SH-SY5Y (cell line): ENCODE measurements around the gene OLFML3.

Experiments
- GATA2 ChIP-seq: IDR thresholded peaks from 2 replicates; pipeline ENCODE4 v1.6.1; 2011; ENCODE audit warnings: mild to moderate bottlenecking, low read depth, low read length
- GATA3 ChIP-seq: IDR thresholded peaks from 2 replicates; pipeline ENCODE4 v1.6.1; 2011; ENCODE audit warnings: low read depth, mild to moderate bottlenecking, low read length, moderate library complexity

- no peak for TF ChIP-seq GATA3
- no peak for TF ChIP-seq GATA2
These were observed 7.5 kb downstream of the OLFML3 start for GRCh38 chr1:113986802-113987201.
